Cardiac muscle cell (in vitro differentiated cells and primary cell): Measurements from ENCODE around the gene WDFY1. TPM values are rescaled to one million over a fixed set of nuclear protein-coding genes. Genes with fewer than 3 reads are reported as not detected.

Experiments used
- DNase-seq, 2 donors: peaks; one replicate each; pipeline versions ENCODE4 v3.0.0 to v3.0.0-alpha.2; 2010 to 2017; ENCODE audit warnings: low read depth in 1 of 2, low spot score in 1 of 2
- H3K27ac ChIP-seq: fragments of 200-600 bp; sonication (generic); 2 replicates; pipeline ENCODE4 v1.5.1; 2016
- H3K27me3 ChIP-seq: fragments of 200-600 bp; sonication (generic); 2 replicates; pipeline ENCODE4 v1.6.0; 2016; ENCODE audit warnings: control low read depth
- H3K36me3 ChIP-seq: fragments of 200-600 bp; sonication (generic); 2 replicates; pipeline ENCODE4 v1.5.1; 2016; ENCODE audit warnings: control low read depth
- H3K4me1 ChIP-seq: fragments of 200-600 bp; sonication (generic); 2 replicates; pipeline ENCODE4 v1.8.1; 2017; ENCODE audit warnings: low read depth, mild to moderate bottlenecking, mixed run types
- H3K4me3 ChIP-seq: fragments of 200-600 bp; sonication (generic); 2 replicates; pipeline ENCODE4 v1.5.1; 2016; ENCODE audit warnings: mild to moderate bottlenecking
- H3K9me3 ChIP-seq: fragments of 200-600 bp; sonication (generic); 2 replicates; pipeline ENCODE4 v1.5.1; 2017; ENCODE audit warnings: low read depth, mild to moderate bottlenecking, control low read depth
- CTCF ChIP-seq: IDR thresholded peaks from 2 replicates; pipeline ENCODE4 v1.5.1; 2012; ENCODE audit warnings: low read depth, mild to moderate bottlenecking, low read length
- polyA plus RNA-seq: library from polyadenylated mRNA; unstranded; fragments of >200 nt; fragmentation: Nextera tagmentation; extraction: Ambion mirVana; gene quantifications from 2 replicates; pipeline ENCODE4 v1.2.1, GENCODE V29; 2016
- total RNA-seq: library from RNA; depleted of rRNA; stranded (reverse); fragments of >200 nt; gene quantifications from 2 replicates; pipeline ENCODE4 v1.2.3, GENCODE V29; 2016

The WDFY1 gene
- total and polyA plus RNA-seq, 2 experiments from 2014 or later: 20.7 to 20.8 TPM

DNA sequence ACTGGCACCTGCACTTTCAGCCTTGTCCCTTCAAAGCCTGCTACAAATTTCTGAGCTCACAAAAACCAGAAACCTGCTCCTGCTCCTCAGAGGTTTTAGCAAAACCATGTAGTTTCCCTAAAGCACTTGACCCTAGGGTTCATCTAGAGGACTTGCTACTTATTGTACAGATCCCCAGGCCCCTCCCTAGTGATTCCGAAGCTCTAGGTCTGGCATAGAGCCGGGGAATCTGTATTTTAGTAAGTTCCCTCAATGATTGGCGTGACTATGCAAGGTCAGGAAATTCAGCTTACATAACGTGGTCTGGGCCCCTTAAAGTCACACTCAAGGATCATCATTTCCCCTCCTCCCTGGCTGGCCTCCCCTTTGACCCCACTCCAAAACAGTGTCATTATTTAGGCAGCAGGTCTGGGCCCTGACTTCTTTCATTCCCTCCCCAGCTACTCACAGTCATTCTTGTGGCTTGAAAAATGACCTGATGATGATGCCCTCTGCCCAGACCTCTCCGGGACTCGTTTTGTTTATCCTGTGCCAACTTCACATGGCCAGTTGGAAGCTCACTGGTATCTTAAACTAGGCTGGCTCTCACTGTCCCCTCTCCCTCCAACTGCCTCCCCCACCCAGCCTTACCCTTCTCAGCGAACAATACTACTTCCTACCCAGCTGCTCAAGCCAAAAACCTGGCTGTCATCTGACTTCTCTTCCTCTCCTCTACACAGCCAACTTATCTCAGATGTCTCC, 36.0 kb downstream of the WDFY1 start:
- TF ChIP-seq CTCF: no peak
- Histone ChIP-seq H3K4me3 (no peak overlapping the region), H3K27ac (no peak overlapping the region), H3K36me3 (no peaks in the 10 kb centered on the region), H3K4me1 (peaks cover 9% of the 10 kb centered on the region), H3K9me3 (no peaks in the 10 kb centered on the region), H3K27me3 (no peaks in the 10 kb centered on the region)
- DNase-seq: peak; percentile 9 to 13

GRCh38 chr2:223908304-223908998, 36.7 kb downstream of the WDFY1 start:
- no peaks in the 10 kb centered on the region for H3K36me3 ChIP-seq
- peaks cover 9% of the 10 kb centered on the region for H3K4me1 ChIP-seq
- no peaks in the 10 kb centered on the region for H3K27me3 ChIP-seq
- H3K9me3 ChIP-seq: no peaks in the 10 kb centered on the region
- H3K4me3 ChIP-seq: no peak overlapping the region
- no peak for TF ChIP-seq CTCF
- no peak overlapping the region for H3K27ac ChIP-seq
- DNase-seq: no peak

DNA sequence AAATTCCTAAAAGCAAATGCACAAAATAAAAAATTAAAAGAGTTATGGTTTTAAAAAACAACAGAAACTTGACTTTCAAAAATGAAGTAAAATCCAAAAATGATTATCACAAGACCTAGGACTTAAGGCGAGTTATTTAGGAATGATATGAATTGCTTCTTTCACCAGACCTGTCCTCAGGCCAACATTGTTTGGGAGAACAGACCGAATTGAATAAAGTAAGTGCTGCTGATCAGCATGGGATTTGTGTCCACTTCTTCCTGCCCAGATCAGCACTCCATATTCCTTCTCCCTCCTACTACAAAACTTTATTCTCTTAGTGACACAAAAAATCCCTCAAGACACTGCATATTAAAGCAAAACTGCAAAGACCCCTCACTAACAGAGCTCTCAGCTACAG, 39.1 kb downstream of the WDFY1 start:
- H3K4me1 ChIP-seq: peaks cover 9% of the 10 kb centered on the region
- no peak overlapping the region for H3K27ac ChIP-seq
- no peaks in the 10 kb centered on the region for H3K27me3 ChIP-seq
- no peak for TF ChIP-seq CTCF
- H3K9me3 ChIP-seq: no peaks in the 10 kb centered on the region
- no peak for DNase-seq
- no peak overlapping the region for H3K4me3 ChIP-seq
- peaks cover 2% of the 10 kb centered on the region for H3K36me3 ChIP-seq

GRCh38 chr2:223901854-223902253, 43.3 kb downstream of the WDFY1 start:
- H3K27me3 ChIP-seq: no peaks in the 10 kb centered on the region
- H3K4me3 ChIP-seq: no peak overlapping the region
- H3K36me3 ChIP-seq: peaks cover 7% of the 10 kb centered on the region
- no peak for TF ChIP-seq CTCF
- H3K4me1 ChIP-seq: no peaks in the 10 kb centered on the region
- H3K9me3 ChIP-seq: no peaks in the 10 kb centered on the region
- no peak overlapping the region for H3K27ac ChIP-seq
- DNase-seq: no peak

DNA sequence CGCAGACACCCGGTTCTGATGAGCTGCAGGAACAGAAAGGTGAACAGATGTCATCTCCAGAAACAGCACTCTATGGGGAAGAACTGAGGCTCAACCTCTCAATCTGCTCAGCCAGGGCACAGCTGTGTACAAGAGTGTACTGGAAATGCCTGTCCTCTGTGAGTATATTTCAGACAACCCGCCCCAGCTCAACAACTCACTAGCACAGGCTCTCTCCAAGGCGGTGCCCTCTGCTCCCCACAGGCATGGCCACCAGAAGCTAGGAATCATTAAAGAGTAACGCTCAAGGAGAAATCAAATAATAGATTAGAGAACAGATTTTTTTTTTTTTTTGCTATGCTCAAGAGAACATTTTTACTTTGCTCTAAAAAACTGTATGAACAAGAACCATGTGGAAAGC, 43.8 kb downstream of the WDFY1 start:
- Histone ChIP-seq H3K36me3 (peaks cover 7% of the 10 kb centered on the region), H3K9me3 (no peaks in the 10 kb centered on the region), H3K27ac (no peak overlapping the region)

More for the DNA sequence above, 43.8 kb downstream of the WDFY1 start:
- H3K4me1 ChIP-seq: no peaks in the 10 kb centered on the region
- H3K27me3 ChIP-seq: no peaks in the 10 kb centered on the region
- H3K4me3 ChIP-seq: no peak overlapping the region
- no peak for DNase-seq
- TF ChIP-seq CTCF: no peak
